NCI-H2196 (cell line): Measurements from ENCODE around the gene ADGRA1.

Experiments
- DNase-seq: peaks from one replicate; lab custom pipeline; 2025; ENCODE audit not compliant: unreplicated experiment; lab: John Stamatoyannopoulos, UW

ADGRA1 gene

GRCh38 chr10:133160826-133161471, 73.2 kb downstream of the ADGRA1 start:
- no peak for DNase-seq

GRCh38 chr10:133161486-133162109, 73.9 kb downstream of the ADGRA1 start:
- no peak for DNase-seq

GRCh38 chr10:133162178-133162909, 74.6 kb downstream of the ADGRA1 start:
- DNase-seq = no peak

- no peak for DNase-seq
Measured at GRCh38 chr10:133162910-133163856, 75.5 kb downstream of the ADGRA1 start.

- DNase-seq = no peak
Measured at GRCh38 chr10:133163889-133164815, 76.4 kb downstream of the ADGRA1 start.

GRCh38 chr10:133164816-133165555, 77.3 kb downstream of the ADGRA1 start:
- DNase-seq = no peak

GRCh38 chr10:133165556-133166503, 78.1 kb downstream of the ADGRA1 start:
- DNase-seq = no peak

GRCh38 chr10:133166504-133166827, 78.7 kb downstream of the ADGRA1 start:
- no peak for DNase-seq

- DNase-seq = no peak
Measured at GRCh38 chr10:133166828-133167692, 79.3 kb downstream of the ADGRA1 start.

- no peak for DNase-seq
Measured at GRCh38 chr10:133167693-133168616, 80.2 kb downstream of the ADGRA1 start.

GRCh38 chr10:133168617-133169031, 80.9 kb downstream of the ADGRA1 start:
- DNase-seq = no peak

- no peak for DNase-seq
Measured at GRCh38 chr10:133169173-133169947, 81.6 kb downstream of the ADGRA1 start.

GRCh38 chr10:133170092-133170491, 82.4 kb downstream of the ADGRA1 start:
- no peak for DNase-seq

GRCh38 chr10:133173860-133174640, 86.3 kb downstream of the ADGRA1 start:
- no peak for DNase-seq
